Naive thymus-derived CD4-positive, alpha-beta T cell (primary cell): ENCODE measurements around the gene ACP6. TPM values are rescaled to one million over a fixed set of nuclear protein-coding genes. Genes with fewer than 3 reads are reported as not detected.
A peak's percentile ranks its signal among the peaks of the same experiment; 100 is the strongest.

Experiments used
- ATAC-seq: fragments of 150-1000 bp; cut with Tn5 transposase; 2 replicates; pipeline ENCODE4 v1.10.0; 2021; ENCODE audit warnings: mild to moderate bottlenecking, moderate library complexity
- CTCF ChIA-PET: fragments of 350-600 bp; sonication (Branson Sonifier 250); formaldehyde crosslinking; loops from one replicate; lab custom pipeline; 2021; ENCODE audit warnings: antibody characterized with exemption; lab: Charles Lee
- POLR2A ChIA-PET: fragments of 350-600 bp; sonication (Branson Sonifier 250); formaldehyde crosslinking; loops from one replicate; lab custom pipeline; 2021; ENCODE audit warnings: antibody characterized with exemption, inconsistent platforms; lab: Charles Lee
- DNase-seq, 9 donors: peaks; one replicate each; pipeline versions ENCODE4 v3.0.0 to v3.0.0-alpha.2; 2020 to 2022; ENCODE audit warnings: mixed read lengths in 1 of 9
- H3K27ac ChIP-seq: one replicate; pipeline ENCODE4 v1.7.0; 2013; ENCODE audit warnings: mild to moderate bottlenecking, low read depth, low read length, moderate library complexity
- H3K27me3 ChIP-seq, 2 donors: one replicate each; pipeline ENCODE4 v1.7.0; 2013; ENCODE audit warnings: low read length in 2 of 2, mild to moderate bottlenecking in 2 of 2, moderate library complexity in 2 of 2; ENCODE audit not compliant: control insufficient read depth in 2 of 2, insufficient read depth in 2 of 2
- H3K36me3 ChIP-seq, 3 experiments: 1 replicate in 2 of 3; 2 replicates in 1 of 3; pipeline ENCODE4 v1.7.0; 2013; ENCODE audit warnings: low read length in 3 of 3, mild to moderate bottlenecking in 3 of 3, moderate library complexity in 1 of 3; ENCODE audit not compliant: insufficient read depth in 3 of 3, control insufficient read depth in 2 of 3
- H3K4me1 ChIP-seq, 2 donors: one replicate each; pipeline ENCODE4 v1.7.0; 2013; ENCODE audit warnings: low read length in 2 of 2, mild to moderate bottlenecking in 2 of 2, moderate library complexity in 1 of 2; ENCODE audit not compliant: control insufficient read depth in 2 of 2, insufficient read depth in 2 of 2
- H3K4me3 ChIP-seq: 2 replicates; pipeline ENCODE4 v1.7.0; 2013; ENCODE audit warnings: mild to moderate bottlenecking, low read length
- H3K9me3 ChIP-seq, 3 experiments: 1 replicate in 2 of 3; 2 replicates in 1 of 3; pipeline ENCODE4 v1.7.0; 2013; ENCODE audit warnings: low read length in 3 of 3; ENCODE audit not compliant: control insufficient read depth in 2 of 3
- H3K27ac Mint-ChIP-seq, 9 donors: one replicate each; pipeline ENCODE4 v1.8.0; 2020 to 2022; ENCODE audit warnings: mixed read lengths in 9 of 9, mild to moderate bottlenecking in 8 of 9, moderate library complexity in 5 of 9, inconsistent platforms in 2 of 9
- H3K27me3 Mint-ChIP-seq, 5 donors: one replicate each; pipeline ENCODE4 v1.8.0; 2021 to 2022; ENCODE audit warnings: mixed read lengths in 5 of 5, mild to moderate bottlenecking in 1 of 5
- H3K36me3 Mint-ChIP-seq, 5 donors: one replicate each; pipeline ENCODE4 v1.8.0; 2020 to 2022; ENCODE audit warnings: mixed read lengths in 5 of 5, mild to moderate bottlenecking in 3 of 5, inconsistent platforms in 1 of 5
- H3K4me1 Mint-ChIP-seq, 7 donors: one replicate each; pipeline ENCODE4 v1.8.0; 2020 to 2022; ENCODE audit warnings: mixed read lengths in 7 of 7, mild to moderate bottlenecking in 3 of 7, inconsistent platforms in 1 of 7
- H3K4me3 Mint-ChIP-seq, 10 donors: one replicate each; pipeline ENCODE4 v1.8.0; 2020 to 2022; ENCODE audit warnings: mild to moderate bottlenecking in 10 of 10, mixed read lengths in 10 of 10, moderate library complexity in 6 of 10, inconsistent platforms in 2 of 10
- H3K9me3 Mint-ChIP-seq, 11 donors: one replicate each; pipeline ENCODE4 v1.8.0; 2020 to 2022; ENCODE audit warnings: mixed read lengths in 11 of 11, mild to moderate bottlenecking in 4 of 11, inconsistent platforms in 1 of 11, moderate library complexity in 1 of 11
- intact Hi-C, 2 donors: fragments of 100-400 bp; cut with micrococcal nuclease; formaldehyde crosslinking; loops; one replicate each; pipeline ENCODE4 v1.15.1; 2023
- polyA plus RNA-seq, 2 donors: library from polyadenylated mRNA; unstranded; fragments of 300-500 nt; fragmentation: Illumina TruSeq; gene quantifications; one replicate each; pipeline ENCODE4 v1.2.3, GENCODE V29; 2021
- total RNA-seq, 6 experiments: library from RNA in 5 of 6; stranded (reverse) in 5 of 6; gene quantifications; 1 replicate in 5 of 6; 2 replicates in 1 of 6; pipeline ENCODE4 v1.2.3 and lab custom pipeline; 2021 to 2026

ACP6 gene
- total and polyA plus RNA-seq, 7 experiments from 2014 or later: 7.5 to 22.4 (median 16.4) TPM

GRCh38 chr1:147603986-147604385 is 66.3 kb downstream of the ACP6 start:
- Histone ChIP-seq H3K4me3 (no peak overlapping the region), H3K27me3 (no peaks in the 10 kb centered on the region), H3K4me1 (peaks cover 8 to 9% of the 10 kb centered on the region in 2 donors), H3K27ac (no peak overlapping the region), H3K36me3 (peaks cover 0 to 22% (median 0%) of the 10 kb centered on the region in 3 experiments), H3K9me3 (no peaks in the 10 kb centered on the region)
- ATAC-seq: no peak
- Mint-ChIP-seq H3K36me3 (peaks cover 9 to 27% (median 19%) of the 10 kb centered on the region in 5 donors), H3K27ac (no peak overlapping the region), H3K9me3 (no peaks in the 10 kb centered on the region), H3K27me3 (peaks cover 0 to 1% (median 0%) of the 10 kb centered on the region in 5 donors), H3K4me1 (peaks cover 12 to 36% (median 28%) of the 10 kb centered on the region in 7 donors), H3K4me3 (no peak overlapping the region)
- no peak for DNase-seq
- ChIA-PET CTCF (no interaction called here), POLR2A (interaction anchor here (0.7 kb wide), 1 partner anchor 67 kb away, joined by 3 read pairs; no protein-coding TSS in a partner anchor)
- intact Hi-C loops: loop anchor here in 1 of 2 donors (5.0 kb wide), 1 partner anchor 38 kb away; no protein-coding TSS in a partner anchor

- H3K36me3 Mint-ChIP-seq: peaks cover 0 to 9% (median 0%) of the 10 kb centered on the region in 5 donors
- POLR2A ChIA-PET: interaction anchor here (0.8 to 5.6 kb wide), 7 partner anchors 12 to 72 kb away, joined by 3 to 73 read pairs (median 7); partner anchors contain the start of gene BCL9
- Histone ChIP-seq H3K27me3 (no peaks in the 10 kb centered on the region), H3K36me3 (peaks cover 0 to 5% (median 0%) of the 10 kb centered on the region in 3 experiments), H3K4me3 (peak overlapping the region; percentile 53), H3K9me3 (no peaks in the 10 kb centered on the region), H3K4me1 (peaks cover 8 to 15% of the 10 kb centered on the region in 2 donors), H3K27ac (peak overlapping the region; percentile 73)
- H3K9me3 Mint-ChIP-seq: no peaks in the 10 kb centered on the region
- DNase-seq (no peak), ATAC-seq (no peak)
- H3K27me3 Mint-ChIP-seq: peaks cover 0 to 18% (median 0%) of the 10 kb centered on the region in 5 donors
- H3K27ac Mint-ChIP-seq: peak overlapping the region; percentile 11 to 90 (median 76)
- peak overlapping the region; percentile 82 to 96 (median 88) for H3K4me3 Mint-ChIP-seq
- peaks cover 15 to 38% (median 37%) of the 10 kb centered on the region in 7 donors for H3K4me1 Mint-ChIP-seq
- CTCF ChIA-PET: interaction anchor here (1.0 to 1.9 kb wide), 4 partner anchors 27 to 66 kb away, joined by 3 to 9 read pairs (median 5); partner anchors contain the start of gene BCL9
- intact Hi-C loops: loop anchor here (1.0 to 5.0 kb wide), 5 partner anchors 18 to 70 kb away; partner anchors contain the start of gene ACP6 (in 1 of the 2)
Measured at GRCh38 chr1:147600119-147601111, 69.9 kb downstream of the ACP6 start.

GRCh38 chr1:147599362-147600118 is 70.8 kb downstream of the ACP6 start:
- H3K27ac Mint-ChIP-seq: peak overlapping the region; percentile 55 to 94 (median 87)
- Histone ChIP-seq H3K4me3 (peak overlapping the region; percentile 72), H3K36me3 (no peaks in the 10 kb centered on the region), H3K27ac (peak overlapping the region; percentile 73), H3K9me3 (no peaks in the 10 kb centered on the region), H3K4me1 (peaks cover 8 to 15% of the 10 kb centered on the region in 2 donors), H3K27me3 (no peaks in the 10 kb centered on the region)
- peaks cover 0 to 3% (median 0%) of the 10 kb centered on the region in 5 donors for H3K36me3 Mint-ChIP-seq
- no peaks in the 10 kb centered on the region for H3K9me3 Mint-ChIP-seq
- ATAC-seq: peak; percentile 90
- H3K27me3 Mint-ChIP-seq: peaks cover 0 to 18% (median 0%) of the 10 kb centered on the region in 5 donors
- peak overlapping the region; percentile 82 to 96 (median 90) for H3K4me3 Mint-ChIP-seq
- DNase-seq: peak; percentile 90 to 97 (median 96)
- H3K4me1 Mint-ChIP-seq: peaks cover 15 to 38% (median 35%) of the 10 kb centered on the region in 7 donors
- ChIA-PET POLR2A (interaction anchor here (0.7 to 5.6 kb wide), 8 partner anchors 11 to 82 kb away, joined by 3 to 73 read pairs (median 5); partner anchors contain the start of gene BCL9), CTCF (interaction anchor here (1.2 to 1.9 kb wide), 6 partner anchors 34 to 81 kb away, joined by 3 to 9 read pairs (median 4); partner anchors contain the start of gene BCL9)
- intact Hi-C loops: loop anchor here (1.0 to 5.0 kb wide), 10 partner anchors 19 to 104 kb away; partner anchors contain the start of genes ACP6 (in 2 of the 2) and BCL9 (in 2 of the 2)

GRCh38 chr1:147598621-147599361 is 71.5 kb downstream of the ACP6 start:
- H3K27me3 Mint-ChIP-seq: peaks cover 0 to 18% (median 0%) of the 10 kb centered on the region in 5 donors

GRCh38 chr1:147597010-147597409 is 73.3 kb downstream of the ACP6 start:
- Mint-ChIP-seq H3K4me3 (no peak overlapping the region), H3K4me1 (peaks cover 15 to 26% (median 23%) of the 10 kb centered on the region in 7 donors), H3K27me3 (peaks cover 0 to 21% (median 0%) of the 10 kb centered on the region in 5 donors), H3K36me3 (peaks cover 0 to 1% (median 0%) of the 10 kb centered on the region in 5 donors), H3K9me3 (no peaks in the 10 kb centered on the region), H3K27ac (no peak overlapping the region)
- Histone ChIP-seq H3K27me3 (no peaks in the 10 kb centered on the region), H3K9me3 (no peaks in the 10 kb centered on the region), H3K4me3 (no peak overlapping the region), H3K4me1 (peaks cover 8 to 15% of the 10 kb centered on the region in 2 donors), H3K36me3 (no peaks in the 10 kb centered on the region), H3K27ac (no peak overlapping the region)
- intact Hi-C loops: no loop called here
- CTCF ChIA-PET: interaction anchor here (0.6 kb wide), 1 partner anchor 100 kb away, joined by 3 read pairs; no protein-coding TSS in a partner anchor
- POLR2A ChIA-PET: interaction anchor here (0.6 to 5.6 kb wide), 4 partner anchors 35 to 56 kb away, joined by 3 to 73 read pairs (median 16); partner anchors contain the start of gene BCL9
- DNase-seq (no peak), ATAC-seq (no peak)

More at GRCh38 chr1:147598621-147599361, 71.5 kb downstream of the ACP6 start:
- Mint-ChIP-seq H3K4me3 (peak overlapping the region; percentile 82 to 96 (median 90)), H3K9me3 (no peaks in the 10 kb centered on the region), H3K4me1 (peaks cover 15 to 38% (median 33%) of the 10 kb centered on the region in 7 donors), H3K36me3 (peaks cover 0 to 1% (median 0%) of the 10 kb centered on the region in 5 donors), H3K27ac (peak overlapping the region; percentile 55 to 94 (median 87))
- H3K9me3 ChIP-seq: no peaks in the 10 kb centered on the region
- peak overlapping the region; percentile 73 for H3K27ac ChIP-seq
- no peak for ATAC-seq
- POLR2A ChIA-PET: interaction anchor here (0.7 to 5.6 kb wide), 7 partner anchors 10 to 81 kb away, joined by 3 to 73 read pairs (median 7); partner anchors contain the start of gene BCL9
- no peaks in the 10 kb centered on the region for H3K36me3 ChIP-seq
- CTCF ChIA-PET: interaction anchor here (1.2 to 1.9 kb wide), 6 partner anchors 34 to 81 kb away, joined by 3 to 9 read pairs (median 4); partner anchors contain the start of gene BCL9
- H3K4me3 ChIP-seq: peak overlapping the region; percentile 72
- intact Hi-C loops: loop anchor here (1.0 kb wide), 7 partner anchors 18 to 103 kb away; partner anchors contain the start of genes BCL9 (in 2 of the 2) and ACP6 (in 1 of the 2)
- DNase-seq: peak; percentile 14 to 50 (median 37)
- H3K4me1 ChIP-seq: peaks cover 8 to 15% of the 10 kb centered on the region in 2 donors
- H3K27me3 ChIP-seq: no peaks in the 10 kb centered on the region
